GM23338 (cell line): ENCODE data around the gene MZB1. TPM values are rescaled to one million over a fixed set of nuclear protein-coding genes. Genes with fewer than 3 reads are reported as not detected.
A peak's percentile ranks its signal among the peaks of the same experiment; 100 is the strongest.

Experiments used
- ATAC-seq: fragments of 200-7000 bp; cut with Tn5 transposase; 3 replicates; pipeline ENCODE4 v1.9.1; 2020
- DNase-seq: peaks from one replicate; pipeline ENCODE4 v3.0.0-alpha.2; 2015; ENCODE audit warnings: low spot score
- H2AFZ ChIP-seq: fragments of 200-600 bp; sonication (generic); 2 replicates; pipeline ENCODE4 v1.8.0; 2016; ENCODE audit warnings: antibody characterized with exemption, mild to moderate bottlenecking, moderate library complexity
- H3F3A ChIP-seq: fragments of 200-600 bp; sonication (generic); replicated peaks from 2 replicates; pipeline ENCODE4 v1.8.0; 2017; ENCODE audit warnings: antibody characterized with exemption, mixed run types, low read depth
- H3K27ac ChIP-seq: fragments of 200-600 bp; sonication (generic); 2 replicates; pipeline ENCODE4 v1.6.1; 2016; ENCODE audit warnings: low read depth
- H3K27me3 ChIP-seq: fragments of 200-600 bp; sonication (generic); 2 replicates; pipeline ENCODE4 v1.8.0; 2016; ENCODE audit warnings: mild to moderate bottlenecking, mixed run types, moderate library complexity; ENCODE audit not compliant: insufficient read depth
- H3K36me3 ChIP-seq: fragments of 200-600 bp; sonication (generic); 2 replicates; pipeline ENCODE4 v1.8.0; 2016; ENCODE audit warnings: mild to moderate bottlenecking; ENCODE audit not compliant: insufficient read depth
- H3K4me1 ChIP-seq: fragments of 200-600 bp; sonication (generic); 2 replicates; pipeline ENCODE4 v1.8.0; 2016; ENCODE audit warnings: mild to moderate bottlenecking, moderate library complexity; ENCODE audit not compliant: insufficient read depth
- H3K4me2 ChIP-seq: fragments of 200-600 bp; sonication (generic); 2 replicates; pipeline ENCODE4 v1.7.1; 2017; ENCODE audit warnings: mixed run types
- H3K4me3 ChIP-seq: fragments of 200-600 bp; sonication (generic); 2 replicates; pipeline ENCODE4 v1.6.1; 2016; ENCODE audit warnings: mixed run types
- H3K79me2 ChIP-seq: fragments of 200-600 bp; sonication (generic); replicated peaks from 2 replicates; pipeline ENCODE4 v1.8.0; 2017; ENCODE audit warnings: mild to moderate bottlenecking; ENCODE audit not compliant: insufficient read depth
- H3K9me2 ChIP-seq: fragments of 200-600 bp; sonication (generic); 2 replicates; pipeline ENCODE4 v1.8.0; 2017; ENCODE audit not compliant: insufficient read depth
- H4K20me1 ChIP-seq: fragments of 200-600 bp; sonication (generic); replicated peaks from 2 replicates; pipeline ENCODE4 v1.8.0; 2017; ENCODE audit warnings: mild to moderate bottlenecking; ENCODE audit not compliant: insufficient read depth
- H3K27ac Mint-ChIP-seq: 2 replicates; pipeline ENCODE4 v1.8.0; 2020; ENCODE audit warnings: inconsistent platforms, mild to moderate bottlenecking, moderate library complexity, mixed read lengths
- H3K27me3 Mint-ChIP-seq: 3 replicates; pipeline ENCODE4 v1.8.0; 2022; ENCODE audit warnings: low read depth, mild to moderate bottlenecking, moderate library complexity, mixed read lengths, inconsistent platforms; ENCODE audit not compliant: insufficient read depth, poor library complexity
- H3K36me3 Mint-ChIP-seq: 3 replicates; pipeline ENCODE4 v1.8.0; 2021; ENCODE audit warnings: low read depth, mild to moderate bottlenecking, inconsistent platforms, moderate library complexity, mixed read lengths
- H3K4me1 Mint-ChIP-seq: 3 replicates; pipeline ENCODE4 v1.8.0; 2020; ENCODE audit warnings: mild to moderate bottlenecking, inconsistent platforms, mixed read lengths
- H3K4me3 Mint-ChIP-seq: 3 replicates; pipeline ENCODE4 v1.8.0; 2021; ENCODE audit warnings: moderate library complexity, mild to moderate bottlenecking, inconsistent platforms, mixed read lengths
- H3K9me3 Mint-ChIP-seq: 3 replicates; pipeline ENCODE4 v1.8.0; 2020; ENCODE audit warnings: moderate library complexity, mild to moderate bottlenecking, inconsistent platforms, mixed read lengths
- CTCF ChIP-seq, 2 experiments: fragments of 200-600 bp in 1 of 2; sonication (generic) in 1 of 2; conservative IDR thresholded peaks; 2 replicates each; pipeline versions ENCODE4 v1.5.1 to v1.6.1; 2016 to 2017; ENCODE audit warnings: antibody characterized with exemption in 2 of 2, low read depth in 2 of 2, mild to moderate bottlenecking in 2 of 2, moderate library complexity in 1 of 2
- ETS1 ChIP-seq: IDR thresholded peaks from 2 replicates; pipeline ENCODE4 v1.6.1; 2016; ENCODE audit warnings: antibody characterized with exemption
- EZH2 ChIP-seq: fragments of 200-600 bp; sonication (generic); IDR thresholded peaks from one replicate; pipeline ENCODE4 v1.8.0; 2017; ENCODE audit warnings: antibody characterized with exemption, mild to moderate bottlenecking, low read depth; ENCODE audit not compliant: unreplicated experiment
- EZH2phosphoT487 ChIP-seq: fragments of 200-600 bp; sonication (generic); IDR thresholded peaks from one replicate; pipeline ENCODE4 v1.8.1; 2018; ENCODE audit warnings: antibody characterized with exemption; ENCODE audit not compliant: unreplicated experiment
- JUNB ChIP-seq: IDR thresholded peaks from one replicate; pipeline ENCODE4 v1.6.1; 2016; ENCODE audit warnings: antibody characterized with exemption; ENCODE audit not compliant: unreplicated experiment
- NANOG ChIP-seq: IDR thresholded peaks from 2 replicates; pipeline ENCODE4 v1.6.1; 2016; ENCODE audit warnings: antibody characterized with exemption, borderline replicate concordance
- POLR2AphosphoS5 ChIP-seq: IDR thresholded peaks from 2 replicates; pipeline ENCODE4 v1.6.1; 2016; ENCODE audit warnings: antibody characterized with exemption, low read depth
- STAT1 ChIP-seq: IDR thresholded peaks from one replicate; pipeline ENCODE4 v1.6.1; 2016; ENCODE audit warnings: antibody characterized with exemption; ENCODE audit not compliant: unreplicated experiment
- ZNF114 ChIP-seq: fragments of 250-450 bp; sonication (Bioruptor Pico); IDR thresholded peaks from 2 replicates; pipeline ENCODE4 v1.5.0; 2020; ENCODE audit warnings: mild to moderate bottlenecking, moderate library complexity
- ZNF462 ChIP-seq: fragments of 250-450 bp; sonication (Bioruptor Pico); IDR thresholded peaks from 2 replicates; pipeline ENCODE4 v1.5.0; 2020; ENCODE audit warnings: mild to moderate bottlenecking, moderate library complexity
- polyA plus RNA-seq: library from polyadenylated mRNA; unstranded; fragments of >200 nt; fragmentation: Nextera tagmentation; extraction: Ambion mirVana; gene quantifications from 2 replicates; pipeline ENCODE4 v1.2.1, GENCODE V29; 2016
- total RNA-seq: library from RNA; depleted of rRNA; stranded (reverse); fragments of >200 nt; shearing (Covaris generic); gene quantifications from 2 replicates; pipeline ENCODE4 v1.2.3, GENCODE V29; 2014

Gene MZB1
- total and polyA plus RNA-seq, 2 experiments from 2014 or later = 0.52 to 1.6 TPM

- TF ChIP-seq ETS1 (no peak), CTCF (conservative IDR thresholded peaks at IDR 0.05; ENCODE audit: low read depth in 2 of 2) (peak; percentile 51 to 89)
These were observed 3.2 kb upstream of the MZB1 start (continued) for GRCh38 chr5:139392678-139393496.

- H3K36me3 Mint-ChIP-seq = no peaks in the 10 kb centered on the region; the same call in 2 of the 3 replicates
- no peak for DNase-seq
- peaks cover 43% of the 10 kb centered on the region for H3K4me1 Mint-ChIP-seq
- H3K27me3 ChIP-seq = peaks cover 44% of the 10 kb centered on the region
- H3K79me2 ChIP-seq = no peaks in the 10 kb centered on the region
- peaks cover 25% of the 10 kb centered on the region for H3F3A ChIP-seq
- H3K4me1 ChIP-seq = peaks cover 16% of the 10 kb centered on the region
- ATAC-seq = peak; percentile 26
- H3K27ac ChIP-seq = no peak overlapping the region
- H3K36me3 ChIP-seq = no peaks in the 10 kb centered on the region
- peak overlapping the region; percentile 86; the same call in 2 of the 3 replicates for H3K4me3 Mint-ChIP-seq
- H3K4me3 ChIP-seq = peak overlapping the region; percentile 81
- peak overlapping the region; percentile 96 for H3K4me2 ChIP-seq
- H3K27ac Mint-ChIP-seq = no peak overlapping the region
- no peaks in the 10 kb centered on the region for H4K20me1 ChIP-seq
- H3K9me3 Mint-ChIP-seq = no peaks in the 10 kb centered on the region
- peak overlapping the region; percentile 98 for H2AFZ ChIP-seq
- no peaks in the 10 kb centered on the region for H3K9me2 ChIP-seq
- peaks cover 56% of the 10 kb centered on the region for H3K27me3 Mint-ChIP-seq
- TF ChIP-seq ETS1 = no peak
- TF ChIP-seq EZH2 = no peak
- no peak for TF ChIP-seq STAT1
- no peak for TF ChIP-seq JUNB
- no peak for TF ChIP-seq POLR2AphosphoS5
- TF ChIP-seq NANOG = no peak
- no peak for TF ChIP-seq CTCF (conservative IDR thresholded peaks at IDR 0.05; ENCODE audit: low read depth in 2 of 2)
- TF ChIP-seq ZNF114 = no peak
- no peak for TF ChIP-seq ZNF462 (CRISPR knock-in tag)
- TF ChIP-seq EZH2phosphoT487 = no peak
These were observed 2.6 kb upstream of the MZB1 start for GRCh38 chr5:139392324-139392677.
